ENCODE data around the gene CYP27B1. TPM values are rescaled to one million over a fixed set of nuclear protein-coding genes. Genes with fewer than 3 reads are reported as not detected.
"Not testable (repeated sequence)": the region's sequence is repeated elsewhere in the genome, so short reads cannot be mapped to it uniquely, and the experiment has no call there.

Gene CYP27B1
- total and polyA plus RNA-seq, 2 experiments from 2014 or later = 1.1 to 2.7 TPM

DNA sequence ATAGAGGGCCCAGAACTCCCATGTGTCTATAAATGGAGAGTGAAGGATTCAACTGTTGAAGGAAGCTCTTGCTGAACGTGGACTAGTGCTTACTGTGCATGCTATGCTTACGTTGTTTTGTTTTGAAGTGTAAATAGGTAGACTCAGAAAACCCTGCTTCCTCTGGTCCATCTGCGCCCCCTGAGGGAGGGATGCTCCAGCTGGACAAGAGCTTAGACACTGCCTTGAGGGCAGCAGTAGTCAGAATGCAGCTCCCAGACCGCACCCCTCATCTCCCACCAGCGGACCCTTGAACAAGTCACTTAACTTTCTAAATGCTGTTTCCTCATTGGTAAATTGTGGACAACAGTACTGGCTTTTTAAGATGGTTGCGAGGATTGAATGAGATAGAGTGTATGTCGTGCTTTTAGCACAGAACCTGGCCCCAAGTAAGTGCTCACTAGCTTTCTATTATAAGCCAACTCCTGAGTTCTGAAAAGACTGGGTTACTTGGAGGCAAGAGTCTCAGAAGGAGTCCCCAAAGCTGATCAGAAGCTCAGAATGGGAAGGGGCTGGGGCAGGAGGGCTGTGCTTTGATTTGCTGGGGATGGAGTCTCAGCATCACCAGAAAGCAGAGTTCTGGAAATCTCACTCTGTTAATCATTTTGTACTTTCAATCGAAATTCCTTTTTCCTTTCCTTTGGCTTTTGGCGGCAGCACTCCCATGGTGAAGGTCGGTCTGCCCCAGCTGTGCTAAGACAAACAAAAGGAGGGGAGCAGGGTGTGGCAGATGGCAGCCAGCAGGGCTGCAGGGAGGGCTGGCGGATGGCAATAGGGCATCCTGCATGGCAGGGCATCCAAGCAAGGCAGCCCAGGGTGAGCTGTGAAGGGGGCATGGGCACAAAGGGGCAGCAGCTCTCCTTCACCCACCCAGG lies 43.9 kb downstream of the CYP27B1 start (continued):
- no peak for TF ChIP-seq EZH2phosphoT487 (IDR thresholded peaks at IDR 0.05; ENCODE audit: unreplicated experiment)
- TF ChIP-seq, protein P1, sequence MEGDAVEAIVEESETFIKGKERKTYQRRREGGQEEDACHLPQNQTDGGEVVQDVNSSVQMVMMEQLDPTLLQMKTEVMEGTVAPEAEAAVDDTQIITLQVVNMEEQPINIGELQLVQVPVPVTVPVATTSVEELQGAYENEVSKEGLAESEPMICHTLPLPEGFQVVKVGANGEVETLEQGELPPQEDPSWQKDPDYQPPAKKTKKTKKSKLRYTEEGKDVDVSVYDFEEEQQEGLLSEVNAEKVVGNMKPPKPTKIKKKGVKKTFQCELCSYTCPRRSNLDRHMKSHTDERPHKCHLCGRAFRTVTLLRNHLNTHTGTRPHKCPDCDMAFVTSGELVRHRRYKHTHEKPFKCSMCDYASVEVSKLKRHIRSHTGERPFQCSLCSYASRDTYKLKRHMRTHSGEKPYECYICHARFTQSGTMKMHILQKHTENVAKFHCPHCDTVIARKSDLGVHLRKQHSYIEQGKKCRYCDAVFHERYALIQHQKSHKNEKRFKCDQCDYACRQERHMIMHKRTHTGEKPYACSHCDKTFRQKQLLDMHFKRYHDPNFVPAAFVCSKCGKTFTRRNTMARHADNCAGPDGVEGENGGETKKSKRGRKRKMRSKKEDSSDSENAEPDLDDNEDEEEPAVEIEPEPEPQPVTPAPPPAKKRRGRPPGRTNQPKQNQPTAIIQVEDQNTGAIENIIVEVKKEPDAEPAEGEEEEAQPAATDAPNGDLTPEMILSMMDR (conservative IDR thresholded peaks at IDR 0.05; ENCODE audit: low read depth in 2 of 2) = peak in 1 of 2 experiments; percentile 21; a peak in 1 of 4 replicates

DNA sequence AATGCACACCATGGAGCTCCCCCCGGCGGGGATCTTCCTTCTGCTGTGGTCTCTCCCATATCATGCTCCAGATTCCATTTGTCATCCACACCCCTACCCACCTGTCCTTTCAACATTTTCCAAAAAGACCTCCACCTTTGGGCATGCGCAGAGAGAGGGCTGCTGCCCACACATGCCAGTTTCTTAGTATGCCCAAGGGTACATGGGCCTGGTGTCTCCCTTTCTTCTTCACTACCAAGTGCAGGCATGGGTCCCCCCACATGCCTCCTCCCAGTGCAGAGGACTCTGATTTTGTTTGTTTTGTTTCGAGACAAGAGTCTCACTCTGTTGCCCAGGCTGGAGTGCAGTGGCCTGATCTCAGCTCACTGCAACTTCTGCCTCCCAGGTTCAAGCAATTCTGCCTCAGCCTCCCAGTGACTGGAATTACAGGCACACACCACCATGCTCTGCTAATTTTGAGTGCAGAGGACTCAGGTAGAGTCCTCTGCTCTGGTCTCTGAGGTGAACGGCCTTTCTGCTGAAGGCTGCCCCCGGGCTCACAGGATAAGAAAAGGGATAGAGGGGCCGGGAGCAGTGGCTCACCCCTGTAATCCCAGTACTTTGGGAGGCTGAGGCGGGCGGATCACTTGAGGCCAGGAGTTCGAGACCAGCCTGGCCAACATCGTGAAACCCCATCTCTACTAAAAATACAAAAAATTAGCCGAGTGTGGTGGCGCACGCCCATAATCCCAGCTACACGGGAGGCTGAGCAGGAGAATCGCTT lies 44.9 kb downstream of the CYP27B1 start:
- not testable (repeated sequence) for DNase-seq (ENCODE audit: low spot score); H3K4me2 ChIP-seq; H3K27ac ChIP-seq (ENCODE audit: low read depth); H3K4me3 ChIP-seq; H3K9me2 ChIP-seq (ENCODE audit: insufficient read depth); H3K27ac Mint-ChIP-seq; H3K36me3 ChIP-seq (ENCODE audit: insufficient read depth); H2AFZ ChIP-seq; ATAC-seq; H3F3A ChIP-seq (replicated peaks; ENCODE audit: low read depth); H3K9me3 Mint-ChIP-seq; H3K4me1 ChIP-seq (ENCODE audit: insufficient read depth); H4K20me1 ChIP-seq (replicated peaks; ENCODE audit: insufficient read depth); H3K4me3 Mint-ChIP-seq; H3K79me2 ChIP-seq (replicated peaks; ENCODE audit: insufficient read depth)
- Mint-ChIP-seq H3K27me3 (ENCODE audit: insufficient read depth, low read depth, poor library complexity) (peaks cover 39% of the 10 kb centered on the region), H3K4me1 (peaks cover 10% of the 10 kb centered on the region), H3K36me3 (ENCODE audit: low read depth) (peaks cover 15% of the 10 kb centered on the region)
- H3K27me3 ChIP-seq (ENCODE audit: insufficient read depth) = peaks cover 41% of the 10 kb centered on the region

DNA sequence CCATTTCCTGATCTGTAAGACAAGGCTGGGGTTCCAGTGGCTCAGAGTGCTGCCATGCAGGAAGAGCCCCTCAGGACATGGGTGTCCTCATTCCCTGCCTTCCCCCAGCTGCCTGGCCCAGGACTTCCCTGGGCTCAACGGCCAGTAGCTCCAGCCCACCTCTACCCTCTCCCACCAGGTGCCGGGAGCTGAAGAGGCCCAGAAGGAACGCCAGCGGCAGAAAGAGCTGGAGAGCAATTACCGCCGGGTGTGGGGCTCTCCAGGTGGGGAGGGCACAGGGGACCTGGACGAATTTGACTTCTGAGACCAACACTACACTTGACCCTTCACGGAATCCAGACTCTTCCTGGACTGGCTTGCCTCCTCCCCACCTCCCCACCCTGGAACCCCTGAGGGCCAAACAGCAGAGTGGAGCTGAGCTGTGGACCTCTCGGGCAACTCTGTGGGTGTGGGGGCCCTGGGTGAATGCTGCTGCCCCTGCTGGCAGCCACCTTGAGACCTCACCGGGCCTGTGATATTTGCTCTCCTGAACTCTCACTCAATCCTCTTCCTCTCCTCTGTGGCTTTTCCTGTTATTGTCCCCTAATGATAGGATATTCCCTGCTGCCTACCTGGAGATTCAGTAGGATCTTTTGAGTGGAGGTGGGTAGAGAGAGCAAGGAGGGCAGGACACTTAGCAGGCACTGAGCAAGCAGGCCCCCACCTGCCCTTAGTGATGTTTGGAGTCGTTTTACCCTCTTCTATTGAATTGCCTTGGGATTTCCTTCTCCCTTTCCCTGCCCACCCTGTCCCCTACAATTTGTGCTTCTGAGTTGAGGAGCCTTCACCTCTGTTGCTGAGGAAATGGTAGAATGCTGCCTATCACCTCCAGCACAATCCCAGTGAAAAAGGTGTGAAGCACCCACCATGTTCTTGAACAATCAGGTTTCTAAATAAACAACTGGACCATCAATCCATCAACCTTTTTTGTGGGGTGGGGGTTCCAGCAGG lies 46.0 kb downstream of the CYP27B1 start:
- DNase-seq (ENCODE audit: low spot score) (no peak), ATAC-seq (no peak)
- peaks cover 15% of the 10 kb centered on the region for H3K36me3 Mint-ChIP-seq (ENCODE audit: low read depth)
- TF ChIP-seq CREB1 (CRISPR knock-in tag; IDR thresholded peaks at IDR 0.05; ENCODE audit: low read depth) (no peak), EZH2 (IDR thresholded peaks at IDR 0.05; ENCODE audit: low read depth, unreplicated experiment) (no peak), EZH2phosphoT487 (IDR thresholded peaks at IDR 0.05; ENCODE audit: unreplicated experiment) (no peak), STAT1 (IDR thresholded peaks at IDR 0.05; ENCODE audit: unreplicated experiment) (no peak), ZNF114 (CRISPR knock-in tag; IDR thresholded peaks at IDR 0.05) (no peak), POLR2AphosphoS5 (IDR thresholded peaks at IDR 0.05; ENCODE audit: low read depth) (no peak), NANOG (IDR thresholded peaks at IDR 0.05; ENCODE audit: borderline replicate concordance) (no peak)
- TF ChIP-seq, protein P1 (conservative IDR thresholded peaks at IDR 0.05; ENCODE audit: low read depth in 2 of 2) = no peak
- TF ChIP-seq, protein P2, sequence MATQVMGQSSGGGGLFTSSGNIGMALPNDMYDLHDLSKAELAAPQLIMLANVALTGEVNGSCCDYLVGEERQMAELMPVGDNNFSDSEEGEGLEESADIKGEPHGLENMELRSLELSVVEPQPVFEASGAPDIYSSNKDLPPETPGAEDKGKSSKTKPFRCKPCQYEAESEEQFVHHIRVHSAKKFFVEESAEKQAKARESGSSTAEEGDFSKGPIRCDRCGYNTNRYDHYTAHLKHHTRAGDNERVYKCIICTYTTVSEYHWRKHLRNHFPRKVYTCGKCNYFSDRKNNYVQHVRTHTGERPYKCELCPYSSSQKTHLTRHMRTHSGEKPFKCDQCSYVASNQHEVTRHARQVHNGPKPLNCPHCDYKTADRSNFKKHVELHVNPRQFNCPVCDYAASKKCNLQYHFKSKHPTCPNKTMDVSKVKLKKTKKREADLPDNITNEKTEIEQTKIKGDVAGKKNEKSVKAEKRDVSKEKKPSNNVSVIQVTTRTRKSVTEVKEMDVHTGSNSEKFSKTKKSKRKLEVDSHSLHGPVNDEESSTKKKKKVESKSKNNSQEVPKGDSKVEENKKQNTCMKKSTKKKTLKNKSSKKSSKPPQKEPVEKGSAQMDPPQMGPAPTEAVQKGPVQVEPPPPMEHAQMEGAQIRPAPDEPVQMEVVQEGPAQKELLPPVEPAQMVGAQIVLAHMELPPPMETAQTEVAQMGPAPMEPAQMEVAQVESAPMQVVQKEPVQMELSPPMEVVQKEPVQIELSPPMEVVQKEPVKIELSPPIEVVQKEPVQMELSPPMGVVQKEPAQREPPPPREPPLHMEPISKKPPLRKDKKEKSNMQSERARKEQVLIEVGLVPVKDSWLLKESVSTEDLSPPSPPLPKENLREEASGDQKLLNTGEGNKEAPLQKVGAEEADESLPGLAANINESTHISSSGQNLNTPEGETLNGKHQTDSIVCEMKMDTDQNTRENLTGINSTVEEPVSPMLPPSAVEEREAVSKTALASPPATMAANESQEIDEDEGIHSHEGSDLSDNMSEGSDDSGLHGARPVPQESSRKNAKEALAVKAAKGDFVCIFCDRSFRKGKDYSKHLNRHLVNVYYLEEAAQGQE (IDR thresholded peaks at IDR 0.05; ENCODE audit: unreplicated experiment) = no peak

More for the DNA sequence above, 46.0 kb downstream of the CYP27B1 start:
- Mint-ChIP-seq H3K27ac (no peak overlapping the region), H3K27me3 (ENCODE audit: insufficient read depth, low read depth, poor library complexity) (peaks cover 30% of the 10 kb centered on the region), H3K4me1 (peaks cover 7% of the 10 kb centered on the region), H3K9me3 (no peaks in the 10 kb centered on the region), H3K4me3 (no peak overlapping the region)
- Histone ChIP-seq H3K36me3 (ENCODE audit: insufficient read depth) (peaks cover 6% of the 10 kb centered on the region; the same call in 1 of the 2 replicates), H3F3A (replicated peaks; ENCODE audit: low read depth) (no peaks in the 10 kb centered on the region), H3K27ac (ENCODE audit: low read depth) (no peak overlapping the region), H2AFZ (no peak overlapping the region), H3K4me3 (no peak overlapping the region), H3K4me1 (ENCODE audit: insufficient read depth) (no peaks in the 10 kb centered on the region), H3K9me2 (ENCODE audit: insufficient read depth) (no peaks in the 10 kb centered on the region), H4K20me1 (replicated peaks; ENCODE audit: insufficient read depth) (no peaks in the 10 kb centered on the region), H3K27me3 (ENCODE audit: insufficient read depth) (peaks cover 29% of the 10 kb centered on the region), H3K4me2 (no peak overlapping the region), H3K79me2 (replicated peaks; ENCODE audit: insufficient read depth) (no peaks in the 10 kb centered on the region)
